Gastroesophageal sphincter (tissue), 4 donors: ENCODE data around the gene DHX15. TPM values are rescaled to one million over a fixed set of nuclear protein-coding genes. Genes with fewer than 3 reads are reported as not detected.

Experiments used
- ATAC-seq: fragments of 150-250 bp; one replicate; pipeline ENCODE4 v1.9.1; 2016; ENCODE audit warnings: mild to moderate bottlenecking, moderate library complexity
- H3K27ac ChIP-seq, 4 donors: fragments of 200-600 bp; sonication (generic) in 3 of 4; 1 replicate in 3 of 4; 2 replicates in 1 of 4; pipeline ENCODE4 v1.5.1; 2016 to 2019
- H3K27me3 ChIP-seq: fragments of 200-600 bp; sonication (generic); one replicate; pipeline ENCODE4 v1.5.1; 2019
- H3K36me3 ChIP-seq, 2 donors: fragments of 200-600 bp; sonication (generic); one replicate each; pipeline ENCODE4 v1.5.1; 2019; ENCODE audit warnings: control low read depth in 1 of 2
- H3K4me1 ChIP-seq, 3 donors: fragments of 200-600 bp; sonication (generic); 1 replicate in 2 of 3; 2 replicates in 1 of 3; pipeline ENCODE4 v1.5.1; 2016 to 2019; ENCODE audit warnings: control low read depth in 2 of 3
- H3K4me3 ChIP-seq, 2 donors: fragments of 200-600 bp; sonication (generic); one replicate each; pipeline ENCODE4 v1.5.1; 2019; ENCODE audit warnings: mild to moderate bottlenecking in 1 of 2, moderate library complexity in 1 of 2
- H3K9me3 ChIP-seq, 3 donors: fragments of 200-600 bp; sonication (generic); one replicate each; pipeline ENCODE4 v1.5.1; 2017 to 2019; ENCODE audit warnings: control low read depth in 2 of 3
- EP300 ChIP-seq: sonication (generic); formaldehyde crosslinking; IDR thresholded peaks from one replicate; pipeline ENCODE4 v1.6.1; 2017; ENCODE audit warnings: antibody characterized with exemption, mild to moderate bottlenecking
- POLR2A ChIP-seq, 2 donors: fragments of 450-650 bp; IDR thresholded peaks; one replicate each; pipeline ENCODE4 v1.6.1; 2017; ENCODE audit warnings: antibody characterized with exemption in 2 of 2, mild to moderate bottlenecking in 2 of 2, moderate library complexity in 1 of 2
- POLR2AphosphoS5 ChIP-seq: sonication (generic); formaldehyde crosslinking; IDR thresholded peaks from one replicate; pipeline ENCODE4 v1.6.1; 2017; ENCODE audit warnings: antibody characterized with exemption
- WGBS, 2 donors: methylation state at CpG; one replicate each; pipeline ENCODE4 v1.1.5; 2018; ENCODE audit warnings: low coverage in 1 of 2; 5-methylcytosine and 5-hydroxymethylcytosine counted together
- total RNA-seq, 4 donors: library from RNA; depleted of rRNA; stranded (reverse); fragments of >200 nt; gene quantifications; one replicate each; pipeline ENCODE4 v1.1.0, GENCODE V29; 2016
- TF ChIP-seq, protein P1 (sequence below), 4 experiments: fragments of 200-600 bp in 2 of 4; fragments of 450-650 bp in 2 of 4; sonication (generic) in 1 of 4; IDR thresholded peaks; one replicate each; pipeline ENCODE4 v1.5.1; 2017 to 2019; ENCODE audit warnings: antibody characterized with exemption in 4 of 4, mild to moderate bottlenecking in 2 of 4, moderate library complexity in 2 of 4

Gene DHX15
- total RNA-seq, 4 donors from 2014 or later: 91.0 to 146 (median 118) TPM

DNA sequence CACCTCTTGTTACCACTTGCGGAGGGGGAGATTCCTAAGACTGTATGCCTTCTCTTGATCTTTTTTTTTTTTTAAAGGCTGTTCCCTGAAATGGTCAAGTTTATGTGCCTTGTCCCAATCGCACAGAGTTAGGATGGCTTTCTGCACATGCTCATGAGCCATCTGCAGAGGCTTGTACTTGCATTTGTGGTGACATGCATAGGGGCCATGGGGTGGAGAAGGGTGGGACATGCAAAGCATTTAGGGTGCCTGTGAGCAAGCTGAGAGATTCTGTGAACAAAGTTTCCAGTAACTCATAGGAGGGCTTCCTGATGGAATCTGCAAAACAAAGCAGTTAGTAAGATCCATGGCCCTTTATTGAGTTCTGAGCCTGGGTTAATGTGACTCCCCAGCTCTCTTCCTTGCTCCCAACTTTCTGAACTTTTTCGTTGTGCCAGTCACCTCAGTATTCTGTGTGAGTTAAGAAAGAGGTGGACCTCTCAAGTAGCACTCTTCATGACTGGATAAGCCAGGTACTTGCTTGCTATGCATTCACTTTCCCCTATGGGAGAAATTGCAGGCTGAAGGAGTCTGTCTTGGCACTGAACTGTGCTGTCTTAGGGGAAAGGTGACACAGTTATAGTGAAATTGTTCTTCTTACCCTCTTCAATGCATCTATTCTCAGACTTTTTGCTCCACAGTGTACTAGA is 37.9 kb upstream of the DHX15 start:
- TF ChIP-seq POLR2AphosphoS5 (no peak), POLR2A (IDR thresholded peaks at IDR 0.05) (no peak), EP300 (no peak)
- TF ChIP-seq, protein P1, sequence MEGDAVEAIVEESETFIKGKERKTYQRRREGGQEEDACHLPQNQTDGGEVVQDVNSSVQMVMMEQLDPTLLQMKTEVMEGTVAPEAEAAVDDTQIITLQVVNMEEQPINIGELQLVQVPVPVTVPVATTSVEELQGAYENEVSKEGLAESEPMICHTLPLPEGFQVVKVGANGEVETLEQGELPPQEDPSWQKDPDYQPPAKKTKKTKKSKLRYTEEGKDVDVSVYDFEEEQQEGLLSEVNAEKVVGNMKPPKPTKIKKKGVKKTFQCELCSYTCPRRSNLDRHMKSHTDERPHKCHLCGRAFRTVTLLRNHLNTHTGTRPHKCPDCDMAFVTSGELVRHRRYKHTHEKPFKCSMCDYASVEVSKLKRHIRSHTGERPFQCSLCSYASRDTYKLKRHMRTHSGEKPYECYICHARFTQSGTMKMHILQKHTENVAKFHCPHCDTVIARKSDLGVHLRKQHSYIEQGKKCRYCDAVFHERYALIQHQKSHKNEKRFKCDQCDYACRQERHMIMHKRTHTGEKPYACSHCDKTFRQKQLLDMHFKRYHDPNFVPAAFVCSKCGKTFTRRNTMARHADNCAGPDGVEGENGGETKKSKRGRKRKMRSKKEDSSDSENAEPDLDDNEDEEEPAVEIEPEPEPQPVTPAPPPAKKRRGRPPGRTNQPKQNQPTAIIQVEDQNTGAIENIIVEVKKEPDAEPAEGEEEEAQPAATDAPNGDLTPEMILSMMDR (IDR thresholded peaks at IDR 0.05): no peak
- H3K4me1 ChIP-seq: no peaks in the 10 kb centered on the region
- H3K27ac ChIP-seq: no peak overlapping the region
- 67 to 88% methylated on average over 1 to 2 of the region's 3 CpGs for WGBS, 2 donors
- peaks cover 0 to 17% (median 0%) of the 10 kb centered on the region in 3 donors for H3K9me3 ChIP-seq
- no peak overlapping the region for H3K4me3 ChIP-seq
- no peaks in the 10 kb centered on the region for H3K27me3 ChIP-seq
- no peak for ATAC-seq
- no peaks in the 10 kb centered on the region for H3K36me3 ChIP-seq

DNA sequence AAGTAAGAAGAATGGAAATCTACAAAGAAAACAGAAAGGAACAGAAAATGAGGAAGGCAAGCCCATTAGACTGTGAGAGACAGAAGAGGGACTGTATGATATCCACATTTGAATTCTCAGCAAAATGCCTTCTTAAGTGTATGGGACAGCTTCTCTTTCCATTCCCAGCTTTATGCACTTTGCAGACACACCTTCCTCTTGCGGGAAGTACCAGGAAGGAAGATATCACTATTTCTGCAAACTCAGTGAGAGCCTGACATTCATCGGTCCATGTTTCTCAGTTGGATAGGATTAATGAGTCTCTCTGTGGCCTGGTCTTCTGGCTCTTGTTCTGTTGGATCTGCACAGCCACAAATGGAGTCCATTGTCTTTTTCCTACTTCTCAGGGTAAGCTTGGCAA is 31.6 kb upstream of the DHX15 start:
- H3K27ac ChIP-seq: no peak overlapping the region
- TF ChIP-seq EP300: no peak
- no peak for TF ChIP-seq POLR2AphosphoS5
- TF ChIP-seq POLR2A (IDR thresholded peaks at IDR 0.05): no peak
- TF ChIP-seq, protein P1 (IDR thresholded peaks at IDR 0.05): no peak
- no peaks in the 10 kb centered on the region for H3K36me3 ChIP-seq
- H3K9me3 ChIP-seq: peaks cover 0 to 14% (median 0%) of the 10 kb centered on the region in 3 donors
- no peaks in the 10 kb centered on the region for H3K27me3 ChIP-seq
- H3K4me3 ChIP-seq: no peak overlapping the region
- WGBS, 2 donors: 92 to 100% methylated on average over 1 to 2 of the region's 2 CpGs
- no peak for ATAC-seq
- H3K4me1 ChIP-seq: no peaks in the 10 kb centered on the region

DNA sequence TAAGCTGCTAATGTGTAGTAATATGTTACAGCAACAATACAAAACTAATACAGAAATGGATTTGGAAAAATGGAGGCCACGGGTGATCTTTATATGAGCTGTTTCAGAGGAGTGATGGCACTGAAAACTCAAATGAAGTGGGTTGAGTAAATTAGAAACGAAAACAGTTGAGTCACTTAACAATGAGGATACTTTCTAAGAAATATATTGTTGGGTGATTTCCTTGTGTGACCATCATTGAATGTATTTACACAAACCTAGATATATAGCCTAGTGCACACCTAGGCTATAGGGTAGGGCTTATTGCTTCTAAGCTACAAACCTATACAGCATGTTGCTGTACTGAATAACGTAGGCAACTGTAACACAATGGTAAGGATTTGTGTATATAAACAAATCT is 30.5 kb upstream of the DHX15 start:
- Histone ChIP-seq H3K4me1 (no peaks in the 10 kb centered on the region), H3K36me3 (no peaks in the 10 kb centered on the region), H3K9me3 (peaks cover 0 to 3% (median 0%) of the 10 kb centered on the region in 3 donors), H3K4me3 (no peak overlapping the region), H3K27me3 (no peaks in the 10 kb centered on the region), H3K27ac (no peak overlapping the region)
- WGBS, 2 donors: 57 to 87% methylated on average over 2 to 3 of the region's 3 CpGs
- no peak for ATAC-seq
- TF ChIP-seq POLR2AphosphoS5: no peak
- TF ChIP-seq EP300: no peak
- TF ChIP-seq POLR2A (IDR thresholded peaks at IDR 0.05): no peak
- TF ChIP-seq, protein P1 (IDR thresholded peaks at IDR 0.05): no peak

GRCh38 chr4:24613502-24613901 is 29.1 kb upstream of the DHX15 start:
- Histone ChIP-seq H3K4me3 (no peak overlapping the region), H3K4me1 (no peaks in the 10 kb centered on the region), H3K36me3 (no peaks in the 10 kb centered on the region), H3K9me3 (no peaks in the 10 kb centered on the region), H3K27me3 (no peaks in the 10 kb centered on the region), H3K27ac (no peak overlapping the region)
- TF ChIP-seq, protein P1 (IDR thresholded peaks at IDR 0.05): no peak
- no peak for TF ChIP-seq POLR2A (IDR thresholded peaks at IDR 0.05)
- TF ChIP-seq EP300: no peak
- no peak for TF ChIP-seq POLR2AphosphoS5
- whole genome bisulfite sequencing, 2 donors: 60 to 75% methylated on average over 3 of the region's 3 CpGs
- ATAC-seq: no peak

DNA sequence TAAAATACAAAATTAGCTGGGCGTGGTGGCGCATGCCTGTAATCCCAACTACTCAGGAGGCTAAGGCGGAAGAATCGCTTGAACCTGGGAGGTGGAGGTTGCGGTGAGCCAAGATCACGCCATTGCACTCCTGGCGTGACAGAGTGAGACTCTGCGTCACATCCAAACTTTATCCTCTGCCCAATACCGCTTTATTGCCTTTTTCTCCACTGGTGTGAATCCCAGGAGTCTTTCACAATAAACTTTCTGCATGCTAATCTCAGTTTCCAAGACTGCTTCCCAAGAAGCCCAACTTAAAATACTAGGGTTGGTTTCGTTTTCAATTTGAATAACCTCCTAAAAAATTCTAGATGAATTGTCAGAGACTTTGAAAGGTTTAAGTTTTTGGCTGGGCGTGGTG is 27.2 kb upstream of the DHX15 start:
- H3K9me3 ChIP-seq: no peaks in the 10 kb centered on the region
- no peaks in the 10 kb centered on the region for H3K4me1 ChIP-seq
- H3K4me3 ChIP-seq: no peak overlapping the region
- no peak overlapping the region for H3K27ac ChIP-seq
- ATAC-seq: no peak
- no peaks in the 10 kb centered on the region for H3K36me3 ChIP-seq
- TF ChIP-seq POLR2AphosphoS5 (no peak), POLR2A (IDR thresholded peaks at IDR 0.05) (no peak), EP300 (no peak)
- TF ChIP-seq, protein P1 (IDR thresholded peaks at IDR 0.05): no peak
- no peaks in the 10 kb centered on the region for H3K27me3 ChIP-seq
- 80 to 89% methylated on average over 8 of the region's 11 CpGs for WGBS, 2 donors
